ENCODE measurements around the gene MYL6.
"Not testable (repeated sequence)": the region's sequence is repeated elsewhere in the genome, so short reads cannot be mapped to it uniquely, and the experiment has no call there.

MYL6 gene

DNA sequence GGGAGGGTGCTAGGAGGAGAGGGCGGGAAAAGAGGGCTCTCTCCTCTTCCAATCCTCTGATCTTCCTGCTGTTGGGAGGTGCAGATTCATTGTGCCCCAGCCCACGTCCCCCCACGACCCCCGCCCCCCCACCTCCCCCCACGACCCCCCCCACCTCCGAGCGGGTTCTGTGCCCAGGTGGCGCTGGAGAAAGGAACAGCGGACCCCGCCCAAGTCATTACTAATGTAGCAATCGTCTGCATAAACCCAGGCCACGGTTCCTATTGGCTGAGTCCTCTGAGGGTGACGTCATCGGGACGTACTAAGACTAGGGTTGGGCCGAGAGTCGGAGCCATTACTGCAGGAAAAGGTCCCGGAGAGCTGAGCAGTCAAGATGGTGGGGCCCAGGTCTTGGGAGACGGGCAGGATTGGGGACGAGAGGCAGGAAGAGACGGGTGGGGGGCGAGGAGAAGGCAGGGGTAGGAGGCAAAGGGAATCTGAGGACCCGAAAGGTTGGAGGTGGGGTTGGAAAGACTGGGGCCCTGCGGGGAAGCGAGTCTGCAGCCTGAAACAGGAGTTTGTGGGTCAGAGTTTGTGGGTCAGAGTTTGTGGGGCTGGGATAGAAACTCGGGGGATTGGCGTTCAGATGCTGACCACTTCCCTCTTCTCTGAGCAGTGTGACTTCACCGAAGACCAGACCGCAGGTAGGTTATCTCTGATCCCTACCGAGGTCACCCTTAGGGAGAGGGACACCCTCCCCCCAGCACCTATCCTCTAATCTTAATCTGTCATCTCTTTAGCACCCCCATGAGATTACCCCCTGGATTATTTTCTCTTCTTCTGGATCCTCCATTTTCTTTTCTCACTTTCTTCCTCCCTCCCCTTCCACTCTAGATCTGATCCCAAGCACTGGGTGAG lies at the start of gene MYL6:
TSS of gene MYL6 (plus strand) at position 331 of the 897 bp plus-strand sequence. CDS start at position 374, 43 bp downstream.
- DNase-seq (ENCODE audit: low read depth, low spot score) = peak; percentile 82

DNA sequence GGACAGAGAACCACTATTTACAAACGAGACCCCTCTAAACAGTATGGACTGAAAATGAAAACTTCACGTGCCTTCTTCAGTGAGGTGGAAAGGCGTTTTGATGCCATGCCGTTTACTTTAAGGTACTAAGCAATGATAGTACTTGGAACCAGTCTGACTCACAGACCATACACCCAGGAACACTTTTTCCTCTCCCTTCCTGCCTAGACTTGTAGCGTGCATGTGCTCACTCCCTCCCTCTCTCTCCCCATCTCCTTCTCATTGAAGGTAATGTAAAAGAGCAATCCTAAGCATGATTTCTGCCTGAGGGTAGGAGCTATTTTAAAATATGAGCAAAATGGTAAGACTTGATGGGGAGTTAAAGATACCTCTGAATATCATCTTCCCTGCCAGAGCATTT lies 47.6 kb upstream of the MYL6 start:
- no peak for DNase-seq (ENCODE audit: low read depth, low spot score)

DNA sequence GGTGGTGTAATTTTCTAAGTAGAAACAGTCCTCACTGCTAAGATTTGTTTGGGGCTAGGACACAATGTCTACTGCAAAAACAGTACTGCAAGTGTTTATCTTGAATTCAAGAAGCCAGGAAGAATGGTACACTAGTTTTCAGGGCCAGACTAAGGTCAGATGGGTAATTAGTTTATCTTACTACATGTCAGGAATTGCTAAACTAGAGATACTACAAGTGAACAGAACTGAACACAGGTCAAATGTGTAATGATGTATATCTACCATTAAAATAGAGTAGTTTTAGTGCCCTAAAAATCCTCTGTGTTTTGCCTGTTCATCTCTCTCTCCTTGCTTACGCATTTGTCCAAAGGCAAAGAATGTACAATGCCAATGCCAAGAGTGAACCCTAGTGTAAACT lies 44.1 kb upstream of the MYL6 start:
- DNase-seq (ENCODE audit: low read depth, low spot score) = no peak

DNA sequence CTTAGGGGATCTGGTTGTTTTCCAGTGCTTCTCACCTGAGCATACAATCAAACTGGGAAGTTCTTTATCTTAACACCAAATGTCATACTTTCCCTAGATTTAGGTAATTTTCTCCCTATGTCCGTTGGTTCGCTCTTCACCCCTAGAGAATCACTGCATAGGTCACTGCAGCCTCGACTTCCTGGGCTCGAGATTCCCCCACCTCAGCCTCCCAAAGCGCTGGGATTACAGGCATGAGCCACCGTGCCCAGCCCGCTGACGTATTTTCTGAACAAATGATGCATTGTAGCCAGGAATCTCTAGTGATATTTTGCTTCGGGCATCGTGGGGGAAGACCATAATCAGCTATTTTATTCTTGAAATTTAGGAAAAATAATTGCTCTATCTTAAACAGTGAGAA lies 42.8 kb upstream of the MYL6 start:
- no peak for DNase-seq (ENCODE audit: low read depth, low spot score)

DNA sequence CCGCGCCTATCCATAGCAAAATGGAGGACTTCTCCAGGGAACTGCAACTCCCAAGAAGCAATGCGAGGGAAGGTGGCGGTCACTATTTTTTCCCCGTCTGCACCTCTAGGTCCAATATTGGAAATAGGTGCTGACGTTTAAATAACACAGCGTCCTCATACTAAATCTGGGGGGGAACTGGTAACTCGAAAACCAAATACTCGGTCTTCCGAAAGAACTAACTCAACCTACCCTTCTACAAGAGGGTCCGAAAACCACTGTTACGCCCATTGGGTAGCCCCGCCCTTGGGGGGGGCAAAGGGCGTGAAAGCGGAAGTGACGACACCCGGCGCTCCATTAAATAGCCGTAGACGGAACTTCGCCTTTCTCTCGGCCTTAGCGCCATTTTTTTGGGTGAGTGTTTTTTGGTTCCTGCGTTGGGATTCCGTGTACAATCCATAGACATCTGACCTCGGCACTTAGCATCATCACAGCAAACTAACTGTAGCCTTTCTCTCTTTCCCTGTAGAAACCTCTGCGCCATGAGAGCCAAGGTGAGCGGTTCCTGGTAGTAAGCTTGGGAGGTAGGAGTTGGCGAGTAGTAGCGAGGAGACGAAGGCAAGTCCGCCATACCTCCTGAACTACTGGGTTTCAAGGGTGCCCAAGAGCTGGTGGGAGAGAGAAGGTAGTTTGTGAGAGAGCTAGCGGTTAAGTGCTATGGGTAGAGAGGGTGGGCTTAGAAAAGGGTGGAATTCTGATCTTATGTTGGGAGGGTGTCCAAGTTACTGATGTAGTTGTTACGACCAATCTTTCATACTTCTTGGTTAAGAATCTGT lies 41.7 kb upstream of the MYL6 start, which contains the start of gene RPL41:
TSS of gene RPL41 (plus strand) at position 367 of the 815 bp plus-strand sequence.
- DNase-seq (ENCODE audit: low read depth, low spot score) = peak; percentile 79

DNA sequence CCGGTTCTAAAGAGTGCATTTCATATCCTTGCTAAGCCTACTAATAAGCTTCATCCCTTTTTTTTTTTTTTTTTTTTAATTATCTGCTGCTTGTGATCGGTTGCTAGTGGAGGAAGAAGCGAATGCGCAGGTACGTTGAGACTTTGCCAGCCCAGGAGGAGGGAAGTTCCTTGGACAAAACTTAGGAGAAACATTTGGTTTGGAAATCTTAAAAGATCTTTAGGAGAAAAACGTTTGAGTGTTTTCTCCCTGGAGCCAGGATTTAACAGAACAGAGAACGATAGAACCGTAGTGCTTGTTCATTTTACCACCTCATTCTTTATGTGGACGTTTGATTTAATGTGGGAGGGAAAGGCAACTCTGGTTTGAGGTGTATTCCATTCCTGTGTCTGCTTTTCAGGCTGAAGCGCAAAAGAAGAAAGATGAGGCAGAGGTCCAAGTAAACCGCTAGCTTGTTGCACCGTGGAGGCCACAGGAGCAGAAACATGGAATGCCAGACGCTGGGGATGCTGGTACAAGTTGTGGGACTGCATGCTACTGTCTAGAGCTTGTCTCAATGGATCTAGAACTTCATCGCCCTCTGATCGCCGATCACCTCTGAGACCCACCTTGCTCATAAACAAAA lies 41.0 kb upstream of the MYL6 start:
- not testable (repeated sequence) for DNase-seq (ENCODE audit: low read depth, low spot score)

DNA sequence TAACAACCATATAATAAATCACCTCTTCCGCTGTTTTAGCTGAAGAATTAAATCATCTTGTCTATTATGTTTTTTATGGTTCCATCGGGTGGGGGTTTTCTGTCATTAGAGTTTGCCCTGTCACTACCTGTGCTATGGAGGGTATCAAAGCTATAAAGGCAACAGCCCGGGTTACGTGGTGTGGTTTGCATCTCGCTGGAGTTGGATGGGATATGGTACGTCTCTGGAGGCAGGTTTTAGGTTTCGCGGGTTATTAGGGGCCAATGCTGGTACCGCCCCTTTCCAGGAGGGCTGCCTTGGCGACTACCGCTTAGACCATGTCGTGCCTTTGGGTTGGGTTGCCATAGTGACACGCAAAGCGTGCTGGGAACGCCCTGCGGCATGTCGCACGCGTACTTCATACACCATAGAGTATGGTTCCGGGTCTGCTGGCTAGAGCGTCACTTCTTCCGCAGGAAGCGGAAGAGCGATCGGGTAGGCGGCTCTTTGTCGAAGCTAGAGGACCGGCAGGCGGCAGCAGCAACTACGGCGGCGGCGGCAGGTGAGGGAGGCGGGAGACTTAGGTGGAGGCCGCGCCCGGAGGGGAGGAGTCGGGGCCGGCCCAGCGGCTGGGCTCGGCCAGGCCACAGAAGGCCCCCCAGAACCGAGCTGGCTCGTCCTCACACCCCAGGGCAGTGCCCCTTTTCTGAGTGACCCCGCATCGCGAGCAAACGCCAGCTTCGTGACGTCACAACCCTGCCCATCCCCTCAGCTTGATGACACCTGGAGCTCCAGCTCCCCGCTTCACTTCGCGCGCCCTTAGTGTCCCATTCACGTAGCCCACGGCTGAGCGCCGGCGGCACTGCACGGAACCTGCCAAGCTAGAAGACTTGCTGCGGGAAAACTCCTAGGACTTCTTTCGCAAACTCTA lies 40.1 kb upstream of the MYL6 start, which contains the start of gene ZC3H10:
TSS of gene ZC3H10 (plus strand) at position 489 of the 910 bp plus-strand sequence. CDS start 2,297 bp downstream, outside the sequence.
- DNase-seq (ENCODE audit: low read depth, low spot score) = peak; percentile 98

DNA sequence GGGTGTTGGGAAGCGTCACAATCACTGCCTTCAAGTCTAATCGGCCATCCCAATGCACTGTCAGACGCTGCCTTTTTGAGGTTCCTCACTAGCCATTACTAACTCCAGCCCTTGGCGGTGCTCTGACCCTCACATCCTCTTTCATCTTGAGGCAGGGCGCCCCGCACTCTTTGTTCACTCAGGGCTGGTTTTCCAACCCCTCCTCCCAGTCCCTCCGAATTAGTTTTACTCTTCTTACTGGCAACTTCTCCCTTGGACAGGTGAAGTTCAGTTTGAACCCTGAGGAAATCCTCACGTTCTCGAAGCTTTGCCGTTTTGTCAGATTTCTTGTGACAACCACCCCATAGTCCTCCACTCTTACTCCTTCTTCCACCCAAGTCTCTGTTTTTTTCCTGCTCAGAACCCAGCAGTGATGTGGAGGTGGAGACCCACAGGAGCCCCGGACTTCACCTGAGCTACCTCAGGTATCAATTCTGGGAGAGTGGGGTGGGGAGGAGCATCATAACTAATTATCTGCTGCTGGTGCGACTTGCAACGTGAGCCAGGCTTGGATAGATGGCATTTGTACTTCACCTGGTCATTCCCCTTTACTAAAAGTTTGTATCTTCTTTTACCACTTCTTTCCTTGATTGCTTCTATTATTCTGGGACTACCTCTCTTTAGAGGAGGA lies 39.3 kb upstream of the MYL6 start:
- DNase-seq (ENCODE audit: low read depth, low spot score) = no peak

DNA sequence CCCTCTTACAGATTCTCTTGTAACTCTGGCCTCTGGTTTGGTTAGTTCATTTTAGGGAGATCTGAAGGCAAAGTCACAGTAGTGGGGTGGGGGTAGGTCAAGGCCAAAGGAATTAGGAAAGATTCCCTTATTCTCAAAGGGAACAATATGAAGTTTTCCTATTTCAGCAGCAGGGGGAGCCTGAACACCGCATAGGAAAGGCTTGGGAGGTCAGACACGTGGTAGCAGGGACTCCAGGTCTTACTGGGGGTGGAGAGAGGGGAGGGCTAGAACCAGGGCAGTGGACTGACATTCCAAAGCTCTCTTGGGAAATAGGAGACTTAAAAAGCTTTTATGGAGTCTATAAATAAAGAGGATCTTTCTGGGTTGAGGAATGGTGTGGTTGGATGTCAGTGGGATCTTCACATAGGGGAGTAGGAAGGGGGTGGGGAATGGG lies 38.8 kb upstream of the MYL6 start:
- DNase-seq (ENCODE audit: low read depth, low spot score) = no peak

DNA sequence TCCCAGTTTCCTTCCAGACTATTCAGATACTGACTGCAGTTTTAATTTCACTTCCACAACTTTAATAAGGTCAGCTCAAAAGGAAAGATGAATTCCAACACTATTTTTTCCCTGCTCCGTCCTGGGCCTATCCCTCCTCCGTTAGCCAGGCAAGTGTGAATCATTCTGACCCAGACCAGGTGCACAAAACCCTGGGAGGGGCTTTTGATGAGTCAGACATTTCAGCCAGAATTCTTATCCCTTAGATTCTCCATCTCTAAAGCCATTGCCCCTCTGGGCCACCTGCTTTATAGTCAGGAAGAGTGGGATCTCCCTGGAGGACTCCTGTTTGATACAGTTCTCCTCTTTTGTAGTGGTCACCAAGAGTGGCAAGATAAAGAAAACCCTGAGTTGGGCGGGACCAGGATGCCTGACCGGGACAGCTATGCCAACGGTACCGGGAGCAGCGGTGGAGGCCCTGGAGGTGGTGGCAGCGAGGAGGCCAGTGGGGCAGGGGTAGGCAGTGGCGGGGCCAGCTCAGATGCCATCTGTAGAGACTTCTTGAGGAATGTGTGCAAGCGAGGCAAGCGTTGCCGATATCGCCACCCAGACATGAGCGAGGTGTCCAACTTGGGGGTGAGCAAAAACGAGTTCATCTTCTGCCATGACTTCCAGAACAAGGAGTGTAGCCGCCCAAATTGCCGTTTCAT lies 37.9 kb upstream of the MYL6 start:
- no peak for DNase-seq (ENCODE audit: low read depth, low spot score)

DNA sequence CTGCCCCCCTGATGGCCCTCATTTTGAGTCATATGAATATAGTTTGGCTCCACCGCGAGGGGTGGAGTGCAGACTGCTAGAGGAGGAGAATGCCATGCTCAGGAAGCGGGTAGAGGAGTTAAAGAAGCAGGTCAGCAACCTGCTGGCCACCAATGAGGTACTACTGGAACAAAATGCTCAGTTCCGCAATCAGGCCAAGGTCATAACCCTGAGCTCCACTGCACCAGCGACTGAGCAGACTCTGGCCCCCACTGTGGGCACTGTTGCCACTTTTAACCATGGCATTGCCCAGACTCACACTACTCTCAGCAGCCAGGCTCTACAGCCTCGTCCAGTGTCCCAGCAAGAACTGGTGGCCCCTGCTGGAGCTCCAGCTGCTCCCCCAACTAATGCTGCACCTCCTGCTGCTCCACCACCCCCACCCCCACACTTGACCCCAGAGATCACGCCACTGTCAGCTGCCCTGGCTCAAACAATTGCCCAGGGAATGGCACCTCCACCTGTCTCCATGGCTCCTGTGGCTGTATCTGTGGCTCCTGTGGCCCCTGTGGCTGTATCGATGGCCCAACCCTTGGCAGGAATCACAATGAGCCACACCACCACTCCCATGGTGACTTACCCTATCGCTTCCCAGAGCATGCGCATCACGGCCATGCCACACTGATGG lies 36.8 kb upstream of the MYL6 start:
- DNase-seq (ENCODE audit: low read depth, low spot score) = no peak

DNA sequence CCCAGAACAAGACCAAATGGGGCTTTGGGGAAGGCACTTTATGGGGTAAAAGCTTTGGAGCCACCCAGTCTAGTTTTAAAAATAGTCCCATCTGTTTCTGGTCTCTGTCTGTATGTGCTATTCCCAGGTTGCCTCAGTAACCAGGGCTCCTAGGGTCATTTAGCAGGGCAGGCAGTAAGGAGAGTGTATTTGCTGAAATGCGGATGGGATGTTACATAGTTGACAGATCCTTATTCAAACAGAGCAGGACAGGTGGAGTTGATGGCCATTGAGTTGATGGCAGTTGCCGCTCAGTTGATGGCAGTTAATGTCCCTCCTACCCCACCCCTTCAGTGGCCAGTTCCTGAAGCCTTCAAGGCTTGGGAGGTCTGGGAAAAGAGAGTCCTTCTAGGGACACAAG lies 35.5 kb upstream of the MYL6 start:
- no peak for DNase-seq (ENCODE audit: low read depth, low spot score)

DNA sequence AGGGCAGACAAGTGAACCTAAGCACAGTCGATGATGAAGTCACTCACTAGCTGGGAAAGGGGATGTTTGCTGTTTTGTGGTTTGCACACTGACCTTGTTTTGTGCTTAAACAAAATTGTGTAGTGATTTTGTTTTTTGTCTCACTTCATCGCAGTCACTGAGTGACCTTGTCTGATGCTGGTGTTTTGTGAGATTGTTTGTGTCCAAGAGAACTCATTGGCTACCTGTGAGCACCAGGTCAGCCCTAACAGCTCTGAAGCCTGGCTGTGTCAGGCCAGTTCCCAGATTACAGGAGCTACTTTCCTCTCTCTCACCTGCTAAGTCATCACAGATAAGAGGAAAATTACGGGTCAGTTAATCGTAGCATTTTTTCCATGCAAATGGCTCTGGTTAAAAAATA lies 34.0 kb upstream of the MYL6 start:
- no peak for DNase-seq (ENCODE audit: low read depth, low spot score)

DNA sequence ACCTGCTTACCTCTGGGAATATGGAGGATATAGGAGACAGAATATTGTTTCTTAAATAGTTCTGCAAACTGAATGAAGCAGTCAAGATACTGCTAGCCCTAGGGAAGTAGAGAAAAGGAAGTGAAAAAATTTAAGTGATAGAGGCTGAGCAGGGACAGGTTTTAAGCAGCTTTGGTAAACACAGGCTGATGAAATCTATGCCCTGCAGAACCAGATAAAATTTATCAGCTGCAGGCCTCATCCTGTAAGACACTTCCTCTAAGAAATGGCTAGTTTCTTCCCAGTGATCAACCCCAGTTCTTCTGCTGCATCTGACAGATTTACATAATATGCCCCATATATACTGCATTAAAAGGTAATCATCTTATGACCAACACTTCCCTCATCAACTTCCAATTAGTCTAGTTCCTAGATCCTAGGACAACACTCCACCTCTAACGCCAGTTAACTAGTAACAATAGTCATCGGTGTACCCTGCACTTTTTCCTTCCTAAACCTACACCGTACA lies 31.4 kb upstream of the MYL6 start:
- no peak for DNase-seq (ENCODE audit: low read depth, low spot score)

DNA sequence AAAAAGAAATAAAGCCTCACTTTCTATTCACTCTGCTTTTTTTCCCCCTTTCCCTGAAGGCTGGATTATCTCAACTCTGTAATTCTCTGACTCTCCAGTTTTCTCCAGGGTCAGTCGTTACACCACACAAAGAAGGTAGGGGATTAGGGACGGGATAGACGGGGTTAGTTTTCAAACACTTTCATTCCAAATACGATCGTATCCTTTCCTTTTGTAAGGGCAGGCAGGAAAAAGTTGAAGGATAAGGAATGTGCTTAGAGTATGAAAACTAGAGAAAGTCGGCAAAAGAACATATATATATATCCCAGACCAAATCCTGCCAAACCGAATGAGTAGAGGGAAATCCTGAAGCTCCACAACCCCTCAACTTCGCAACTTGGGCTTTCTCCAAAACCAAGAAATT lies 30.7 kb upstream of the MYL6 start:
- no peak for DNase-seq (ENCODE audit: low read depth, low spot score)

DNA sequence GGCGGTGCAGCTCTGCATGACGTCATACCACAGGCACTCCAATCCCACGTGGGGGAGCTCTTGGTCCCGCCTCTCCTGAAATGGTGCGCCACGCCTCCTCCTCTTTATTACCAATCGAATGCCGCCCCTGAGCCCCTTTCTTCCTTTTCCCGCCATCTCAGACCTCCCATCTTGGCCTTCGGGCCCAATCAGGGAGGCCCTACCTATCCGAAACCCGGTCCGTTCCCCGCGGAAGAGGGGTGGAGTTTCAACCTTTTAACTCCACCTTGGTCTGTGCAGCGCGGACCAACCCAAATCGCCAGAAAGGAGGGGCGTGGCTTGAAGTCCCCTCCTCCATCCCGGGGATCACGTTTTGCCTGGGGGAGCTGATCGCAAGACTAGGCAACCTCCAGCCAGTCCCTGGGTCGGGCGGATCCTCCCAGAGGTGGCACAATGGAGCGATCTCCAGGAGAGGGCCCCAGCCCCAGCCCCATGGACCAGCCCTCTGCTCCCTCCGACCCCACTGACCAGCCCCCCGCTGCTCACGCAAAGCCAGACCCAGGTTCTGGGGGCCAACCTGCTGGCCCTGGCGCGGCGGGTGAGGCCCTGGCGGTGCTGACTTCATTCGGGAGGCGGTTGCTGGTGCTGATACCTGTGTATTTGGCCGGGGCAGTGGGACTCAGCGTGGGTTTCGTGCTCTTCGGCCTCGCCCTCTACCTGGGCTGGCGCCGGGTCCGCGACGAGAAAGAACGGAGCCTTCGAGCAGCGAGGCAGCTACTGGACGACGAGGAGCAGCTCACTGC lies 30.1 kb upstream of the MYL6 start, which contains the start of gene ESYT1:
TSS of gene ESYT1 (plus strand) at position 380 of the 782 bp plus-strand sequence. CDS start at position 433, 53 bp downstream.
- peak; percentile 99 for DNase-seq (ENCODE audit: low read depth, low spot score)

DNA sequence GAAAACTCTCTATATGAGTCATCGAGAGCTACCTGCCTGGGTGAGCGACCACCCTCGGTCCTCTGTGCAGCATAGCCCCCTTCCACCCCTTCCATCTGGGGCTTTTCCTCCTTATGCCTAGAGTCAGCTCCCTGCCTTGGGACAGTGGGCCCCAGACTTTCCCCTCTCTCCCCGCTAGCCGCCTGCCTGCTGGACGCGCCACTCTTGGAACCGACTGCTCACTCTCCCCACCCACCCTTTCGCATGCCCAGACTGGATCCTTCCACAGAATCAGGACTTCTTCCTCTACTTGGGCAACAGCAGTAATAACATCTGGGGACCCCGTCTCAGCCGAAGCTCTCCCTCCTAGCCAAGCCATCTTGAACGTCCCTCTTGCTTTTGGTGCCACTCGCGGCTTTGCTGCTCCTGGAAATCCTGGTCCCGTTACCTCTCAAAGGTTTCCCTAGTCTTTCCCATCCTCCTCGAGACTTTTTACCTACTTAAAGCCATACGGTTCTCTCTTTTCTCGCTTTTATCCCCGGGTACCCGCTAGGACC lies 29.4 kb upstream of the MYL6 start:
- no peak for DNase-seq (ENCODE audit: low read depth, low spot score)
